Measurements from ENCODE around the gene KIF3B. TPM values are rescaled to one million over a fixed set of nuclear protein-coding genes. Genes with fewer than 3 reads are reported as not detected.

KIF3B gene
- total and polyA plus RNA-seq, 10 of the 15 experiments (the other 5 are each of a cell fraction or from before 2014, with no cell fraction given), result 7.4 to 37.3 (median 25.9) TPM

DNA sequence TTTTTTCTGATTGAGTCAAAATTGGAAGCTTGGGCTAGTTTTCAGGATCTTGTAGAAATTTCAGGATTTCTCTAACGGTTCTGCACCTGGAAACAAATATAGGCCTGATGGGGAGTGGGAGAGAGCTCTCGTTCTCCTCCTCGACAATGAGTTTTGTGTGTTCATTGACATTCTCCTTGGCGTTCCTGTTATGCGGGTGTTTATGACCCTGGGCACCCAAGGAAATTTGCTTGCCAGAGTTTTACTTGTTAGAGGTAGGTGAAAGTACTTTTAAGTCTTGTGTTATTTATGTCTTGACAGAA, 82.8 kb downstream of the KIF3B start (continued):
- TF ChIP-seq, protein P1, sequence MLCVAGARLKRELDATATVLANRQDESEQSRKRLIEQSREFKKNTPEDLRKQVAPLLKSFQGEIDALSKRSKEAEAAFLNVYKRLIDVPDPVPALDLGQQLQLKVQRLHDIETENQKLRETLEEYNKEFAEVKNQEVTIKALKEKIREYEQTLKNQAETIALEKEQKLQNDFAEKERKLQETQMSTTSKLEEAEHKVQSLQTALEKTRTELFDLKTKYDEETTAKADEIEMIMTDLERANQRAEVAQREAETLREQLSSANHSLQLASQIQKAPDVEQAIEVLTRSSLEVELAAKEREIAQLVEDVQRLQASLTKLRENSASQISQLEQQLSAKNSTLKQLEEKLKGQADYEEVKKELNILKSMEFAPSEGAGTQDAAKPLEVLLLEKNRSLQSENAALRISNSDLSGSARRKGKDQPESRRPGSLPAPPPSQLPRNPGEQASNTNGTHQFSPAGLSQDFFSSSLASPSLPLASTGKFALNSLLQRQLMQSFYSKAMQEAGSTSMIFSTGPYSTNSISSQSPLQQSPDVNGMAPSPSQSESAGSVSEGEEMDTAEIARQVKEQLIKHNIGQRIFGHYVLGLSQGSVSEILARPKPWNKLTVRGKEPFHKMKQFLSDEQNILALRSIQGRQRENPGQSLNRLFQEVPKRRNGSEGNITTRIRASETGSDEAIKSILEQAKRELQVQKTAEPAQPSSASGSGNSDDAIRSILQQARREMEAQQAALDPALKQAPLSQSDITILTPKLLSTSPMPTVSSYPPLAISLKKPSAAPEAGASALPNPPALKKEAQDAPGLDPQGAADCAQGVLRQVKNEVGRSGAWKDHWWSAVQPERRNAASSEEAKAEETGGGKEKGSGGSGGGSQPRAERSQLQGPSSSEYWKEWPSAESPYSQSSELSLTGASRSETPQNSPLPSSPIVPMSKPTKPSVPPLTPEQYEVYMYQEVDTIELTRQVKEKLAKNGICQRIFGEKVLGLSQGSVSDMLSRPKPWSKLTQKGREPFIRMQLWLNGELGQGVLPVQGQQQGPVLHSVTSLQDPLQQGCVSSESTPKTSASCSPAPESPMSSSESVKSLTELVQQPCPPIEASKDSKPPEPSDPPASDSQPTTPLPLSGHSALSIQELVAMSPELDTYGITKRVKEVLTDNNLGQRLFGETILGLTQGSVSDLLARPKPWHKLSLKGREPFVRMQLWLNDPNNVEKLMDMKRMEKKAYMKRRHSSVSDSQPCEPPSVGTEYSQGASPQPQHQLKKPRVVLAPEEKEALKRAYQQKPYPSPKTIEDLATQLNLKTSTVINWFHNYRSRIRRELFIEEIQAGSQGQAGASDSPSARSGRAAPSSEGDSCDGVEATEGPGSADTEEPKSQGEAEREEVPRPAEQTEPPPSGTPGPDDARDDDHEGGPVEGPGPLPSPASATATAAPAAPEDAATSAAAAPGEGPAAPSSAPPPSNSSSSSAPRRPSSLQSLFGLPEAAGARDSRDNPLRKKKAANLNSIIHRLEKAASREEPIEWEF (IDR thresholded peaks at IDR 0.05; ENCODE audit: insufficient replicate concordance, low read depth, low read length), result no peak
- TF ChIP-seq STAT3 (IDR thresholded peaks at IDR 0.05; ENCODE audit: low read depth, low read length) (no peak), ZNF207 (IDR thresholded peaks at IDR 0.05; ENCODE audit: borderline replicate concordance) (no peak), CREB1 (IDR thresholded peaks at IDR 0.05; ENCODE audit: low read depth) (no peak), TARDBP (IDR thresholded peaks at IDR 0.05; ENCODE audit: borderline replicate concordance) (no peak), KDM1A (IDR thresholded peaks at IDR 0.05; ENCODE audit: borderline replicate concordance) (no peak), KAT2A (conservative IDR thresholded peaks at IDR 0.05; ENCODE audit: control insufficient read depth, low read depth, low read length) (no peak), TCF7 (IDR thresholded peaks at IDR 0.05; ENCODE audit: borderline replicate concordance) (no peak), ZSCAN29 (IDR thresholded peaks at IDR 0.05) (no peak)
- TF ChIP-seq, protein P2, sequence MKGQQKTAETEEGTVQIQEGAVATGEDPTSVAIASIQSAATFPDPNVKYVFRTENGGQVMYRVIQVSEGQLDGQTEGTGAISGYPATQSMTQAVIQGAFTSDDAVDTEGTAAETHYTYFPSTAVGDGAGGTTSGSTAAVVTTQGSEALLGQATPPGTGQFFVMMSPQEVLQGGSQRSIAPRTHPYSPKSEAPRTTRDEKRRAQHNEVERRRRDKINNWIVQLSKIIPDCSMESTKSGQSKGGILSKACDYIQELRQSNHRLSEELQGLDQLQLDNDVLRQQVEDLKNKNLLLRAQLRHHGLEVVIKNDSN (IDR thresholded peaks at IDR 0.05; ENCODE audit: borderline replicate concordance, extremely low read length, insufficient read depth, low read depth, low read length), result no peak
- TF ChIP-seq, protein P3, sequence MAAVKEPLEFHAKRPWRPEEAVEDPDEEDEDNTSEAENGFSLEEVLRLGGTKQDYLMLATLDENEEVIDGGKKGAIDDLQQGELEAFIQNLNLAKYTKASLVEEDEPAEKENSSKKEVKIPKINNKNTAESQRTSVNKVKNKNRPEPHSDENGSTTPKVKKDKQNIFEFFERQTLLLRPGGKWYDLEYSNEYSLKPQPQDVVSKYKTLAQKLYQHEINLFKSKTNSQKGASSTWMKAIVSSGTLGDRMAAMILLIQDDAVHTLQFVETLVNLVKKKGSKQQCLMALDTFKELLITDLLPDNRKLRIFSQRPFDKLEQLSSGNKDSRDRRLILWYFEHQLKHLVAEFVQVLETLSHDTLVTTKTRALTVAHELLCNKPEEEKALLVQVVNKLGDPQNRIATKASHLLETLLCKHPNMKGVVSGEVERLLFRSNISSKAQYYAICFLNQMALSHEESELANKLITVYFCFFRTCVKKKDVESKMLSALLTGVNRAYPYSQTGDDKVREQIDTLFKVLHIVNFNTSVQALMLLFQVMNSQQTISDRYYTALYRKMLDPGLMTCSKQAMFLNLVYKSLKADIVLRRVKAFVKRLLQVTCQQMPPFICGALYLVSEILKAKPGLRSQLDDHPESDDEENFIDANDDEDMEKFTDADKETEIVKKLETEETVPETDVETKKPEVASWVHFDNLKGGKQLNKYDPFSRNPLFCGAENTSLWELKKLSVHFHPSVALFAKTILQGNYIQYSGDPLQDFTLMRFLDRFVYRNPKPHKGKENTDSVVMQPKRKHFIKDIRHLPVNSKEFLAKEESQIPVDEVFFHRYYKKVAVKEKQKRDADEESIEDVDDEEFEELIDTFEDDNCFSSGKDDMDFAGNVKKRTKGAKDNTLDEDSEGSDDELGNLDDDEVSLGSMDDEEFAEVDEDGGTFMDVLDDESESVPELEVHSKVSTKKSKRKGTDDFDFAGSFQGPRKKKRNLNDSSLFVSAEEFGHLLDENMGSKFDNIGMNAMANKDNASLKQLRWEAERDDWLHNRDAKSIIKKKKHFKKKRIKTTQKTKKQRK (IDR thresholded peaks at IDR 0.05; ENCODE audit: low read depth, low read length), result no peak
- TF ChIP-seq, protein P4, sequence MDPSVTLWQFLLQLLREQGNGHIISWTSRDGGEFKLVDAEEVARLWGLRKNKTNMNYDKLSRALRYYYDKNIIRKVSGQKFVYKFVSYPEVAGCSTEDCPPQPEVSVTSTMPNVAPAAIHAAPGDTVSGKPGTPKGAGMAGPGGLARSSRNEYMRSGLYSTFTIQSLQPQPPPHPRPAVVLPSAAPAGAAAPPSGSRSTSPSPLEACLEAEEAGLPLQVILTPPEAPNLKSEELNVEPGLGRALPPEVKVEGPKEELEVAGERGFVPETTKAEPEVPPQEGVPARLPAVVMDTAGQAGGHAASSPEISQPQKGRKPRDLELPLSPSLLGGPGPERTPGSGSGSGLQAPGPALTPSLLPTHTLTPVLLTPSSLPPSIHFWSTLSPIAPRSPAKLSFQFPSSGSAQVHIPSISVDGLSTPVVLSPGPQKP (IDR thresholded peaks at IDR 0.05; ENCODE audit: low read depth, low read length), result no peak
